Calu3 (cell line): Measurements from ENCODE around the gene RANBP1. TPM values are rescaled to one million over a fixed set of nuclear protein-coding genes. Genes with fewer than 3 reads are reported as not detected.

ENCODE experiments used
- BruUV-seq: library from RNA; stranded (reverse); fragments of 400-500 nt; replicated peaks from 2 replicates; lab custom pipeline; 2021; lab: Mats Ljungman, UMichigan
- CTCF ChIA-PET: fragments of 300-600 bp; sonication (Branson Sonifier 250); formaldehyde crosslinking; loops from one replicate; lab custom pipeline; 2022; ENCODE audit warnings: antibody characterized with exemption; lab: Charles Lee
- DNase-seq: peaks from one replicate; pipeline ENCODE4 v3.0.0; 2022
- H3K27ac Mint-ChIP-seq: one replicate; pipeline ENCODE4 v1.8.0; 2022; ENCODE audit warnings: mixed read lengths; ENCODE audit not compliant: unreplicated experiment
- H3K27me3 Mint-ChIP-seq: one replicate; pipeline ENCODE4 v1.8.0; 2022; ENCODE audit warnings: mixed read lengths; ENCODE audit not compliant: unreplicated experiment
- H3K36me3 Mint-ChIP-seq: one replicate; pipeline ENCODE4 v1.8.0; 2022; ENCODE audit warnings: mild to moderate bottlenecking, moderate library complexity, mixed read lengths; ENCODE audit not compliant: insufficient read depth, unreplicated experiment
- H3K4me1 Mint-ChIP-seq: one replicate; pipeline ENCODE4 v1.8.0; 2022; ENCODE audit warnings: mild to moderate bottlenecking, low read depth, mixed read lengths; ENCODE audit not compliant: unreplicated experiment
- H3K4me3 Mint-ChIP-seq: one replicate; pipeline ENCODE4 v1.8.0; 2022; ENCODE audit warnings: mild to moderate bottlenecking, low read depth, moderate library complexity, mixed read lengths; ENCODE audit not compliant: unreplicated experiment
- H3K9me3 Mint-ChIP-seq: one replicate; pipeline ENCODE4 v1.8.0; 2022; ENCODE audit warnings: low read depth, mixed read lengths; ENCODE audit not compliant: unreplicated experiment
- CTCF ChIP-seq: fragments of 200-600 bp; IDR thresholded peaks from one replicate; pipeline ENCODE4 v1.8.0; 2022; ENCODE audit warnings: antibody characterized with exemption; ENCODE audit not compliant: unreplicated experiment
- intact Hi-C: fragments of 100-400 bp; cut with micrococcal nuclease; formaldehyde crosslinking; loops from one replicate; pipeline ENCODE4 v1.10.0; 2022; ENCODE audit not compliant: unreplicated experiment
- total RNA-seq: library from RNA; stranded (reverse); gene quantifications from 2 replicates; pipeline ENCODE4 v1.2.3, GENCODE V29; 2022

RANBP1 gene
- total RNA-seq, 1 experiment from 2014 or later = 208 TPM

- no peak overlapping the region for H3K4me3 Mint-ChIP-seq
- peaks cover 48% of the 10 kb centered on the region for H3K27me3 Mint-ChIP-seq
- no peaks in the 10 kb centered on the region for H3K4me1 Mint-ChIP-seq
- no peak overlapping the region for H3K27ac Mint-ChIP-seq
- H3K36me3 Mint-ChIP-seq = peaks cover 18% of the 10 kb centered on the region
- DNase-seq = no peak
- no peak for TF ChIP-seq CTCF
- no TSS peak for BruUV-seq
- intact Hi-C loops = loop anchor here (5.0 kb wide), 1 partner anchor 83 kb away; no protein-coding TSS in a partner anchor
- H3K9me3 Mint-ChIP-seq = no peaks in the 10 kb centered on the region
- CTCF ChIA-PET = no interaction called here
Measured at GRCh38 chr22:20154602-20155187, 38.8 kb downstream of the RANBP1 start.

- Mint-ChIP-seq H3K9me3 (no peaks in the 10 kb centered on the region), H3K4me1 (no peaks in the 10 kb centered on the region), H3K27me3 (peaks cover 56% of the 10 kb centered on the region), H3K4me3 (no peak overlapping the region), H3K36me3 (peaks cover 18% of the 10 kb centered on the region), H3K27ac (no peak overlapping the region)
- no TSS peak for BruUV-seq
- CTCF ChIA-PET = interaction anchor here (1.0 to 1.8 kb wide), 2 partner anchors 83 to 128 kb away, joined by 3 to 6 read pairs; no protein-coding TSS in a partner anchor
- no peak for TF ChIP-seq CTCF
- no peak for DNase-seq
- intact Hi-C loops = loop anchor here (5.0 kb wide), 1 partner anchor 82 kb away; no protein-coding TSS in a partner anchor
Measured at GRCh38 chr22:20155330-20156041, 39.6 kb downstream of the RANBP1 start.

GRCh38 chr22:20156042-20156389, 40.1 kb downstream of the RANBP1 start:
- Mint-ChIP-seq H3K27me3 (peaks cover 61% of the 10 kb centered on the region), H3K36me3 (peaks cover 18% of the 10 kb centered on the region), H3K27ac (no peak overlapping the region), H3K9me3 (no peaks in the 10 kb centered on the region), H3K4me3 (no peak overlapping the region), H3K4me1 (no peaks in the 10 kb centered on the region)
- intact Hi-C loops = loop anchor here (5.0 kb wide), 1 partner anchor 81 kb away; no protein-coding TSS in a partner anchor
- DNase-seq = no peak
- BruUV-seq = no TSS peak
- TF ChIP-seq CTCF = no peak
- CTCF ChIA-PET = interaction anchor here (1.0 to 1.9 kb wide), 3 partner anchors 83 to 130 kb away, joined by 3 to 11 read pairs (median 6); no protein-coding TSS in a partner anchor

- CTCF ChIA-PET = interaction anchor here (0.6 to 1.9 kb wide), 10 partner anchors 9 to 163 kb away, joined by 3 to 16 read pairs (median 4); partner anchors contain the start of gene DGCR6L
- peaks cover 64% of the 10 kb centered on the region for H3K27me3 Mint-ChIP-seq
- DNase-seq = peak; percentile 90
- peak; percentile 99 for TF ChIP-seq CTCF
- no peak overlapping the region for H3K27ac Mint-ChIP-seq
- no peaks in the 10 kb centered on the region for H3K9me3 Mint-ChIP-seq
- H3K4me3 Mint-ChIP-seq = no peak overlapping the region
- no TSS peak for BruUV-seq
- intact Hi-C loops = loop anchor here (5.0 kb wide), 1 partner anchor 80 kb away; no protein-coding TSS in a partner anchor
- no peaks in the 10 kb centered on the region for H3K4me1 Mint-ChIP-seq
- peaks cover 18% of the 10 kb centered on the region for H3K36me3 Mint-ChIP-seq
Measured at GRCh38 chr22:20156611-20157429, 40.9 kb downstream of the RANBP1 start.
